Skeletal muscle tissue (tissue), 4 donors: ENCODE results near the gene USP34. TPM values are rescaled to one million over a fixed set of nuclear protein-coding genes. Genes with fewer than 3 reads are reported as not detected.

Experiments used
- H3K27ac ChIP-seq: one replicate; pipeline ENCODE4 v1.7.0; 2013; ENCODE audit warnings: mild to moderate bottlenecking, low read depth, low read length, inconsistent platforms
- H3K27me3 ChIP-seq, 3 donors: one replicate each; pipeline ENCODE4 v1.7.0; 2013; ENCODE audit warnings: low read length in 3 of 3; ENCODE audit not compliant: control insufficient read depth in 3 of 3, insufficient read depth in 3 of 3
- H3K36me3 ChIP-seq, 3 donors: one replicate each; pipeline ENCODE4 v1.7.0; 2013; ENCODE audit warnings: low read length in 3 of 3; ENCODE audit not compliant: control insufficient read depth in 3 of 3, insufficient read depth in 3 of 3
- H3K4me1 ChIP-seq, 3 donors: one replicate each; pipeline ENCODE4 v1.7.0; 2013; ENCODE audit warnings: low read length in 3 of 3, mild to moderate bottlenecking in 3 of 3; ENCODE audit not compliant: control insufficient read depth in 3 of 3, insufficient read depth in 3 of 3
- H3K4me3 ChIP-seq, 3 donors: one replicate each; pipeline ENCODE4 v1.7.0; 2013; ENCODE audit warnings: low read length in 3 of 3
- H3K9ac ChIP-seq, 3 donors: one replicate each; pipeline ENCODE4 v1.7.0; 2013; ENCODE audit warnings: low read length in 3 of 3, mild to moderate bottlenecking in 3 of 3, moderate library complexity in 2 of 3, low read depth in 1 of 3
- H3K9me3 ChIP-seq, 3 donors: one replicate each; pipeline ENCODE4 v1.7.0; 2013; ENCODE audit warnings: low read length in 3 of 3; ENCODE audit not compliant: control insufficient read depth in 3 of 3
- total RNA-seq: library from RNA; depleted of rRNA; stranded (reverse); fragments of >200 nt; gene quantifications from one replicate; pipeline ENCODE4 v1.2.3, GENCODE V29; 2014
- donor health status: Osteomylitis.

Gene USP34
- total RNA-seq, 1 donor from 2014 or later: 108 TPM

DNA sequence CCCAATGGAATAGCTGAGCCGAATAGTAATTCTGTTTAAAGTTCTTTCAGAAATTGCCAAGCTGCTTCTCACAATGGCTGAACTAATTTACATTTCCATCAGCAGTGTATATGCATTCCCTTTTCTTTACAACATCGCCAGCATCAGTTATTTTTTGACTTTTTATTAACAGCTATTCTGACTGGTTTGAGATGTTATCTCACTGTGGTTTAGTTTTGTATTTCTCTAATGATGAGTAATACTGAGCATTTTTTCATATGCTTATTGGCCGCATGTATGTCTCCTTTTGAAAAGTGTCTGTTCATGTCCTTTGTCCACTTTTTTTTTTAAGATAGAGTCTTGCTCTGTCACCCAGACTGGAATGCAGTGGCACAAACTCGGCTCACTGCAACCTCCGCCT lies 208.2 kb downstream of the USP34 start:
- Histone ChIP-seq H3K9me3 (no peaks in the 10 kb centered on the region), H3K9ac (no peak overlapping the region), H3K36me3 (peaks cover 5 to 32% (median 20%) of the 10 kb centered on the region in 3 donors), H3K4me1 (no peaks in the 10 kb centered on the region), H3K4me3 (no peak overlapping the region), H3K27ac (no peak overlapping the region), H3K27me3 (no peaks in the 10 kb centered on the region)

GRCh38 chr2:61257446-61257845 lies 213.4 kb downstream of the USP34 start:
- Histone ChIP-seq H3K9me3 (no peaks in the 10 kb centered on the region), H3K27me3 (no peaks in the 10 kb centered on the region), H3K9ac (no peak overlapping the region), H3K4me3 (no peak overlapping the region), H3K36me3 (peaks cover 8 to 34% (median 17%) of the 10 kb centered on the region in 3 donors), H3K27ac (no peak overlapping the region), H3K4me1 (no peaks in the 10 kb centered on the region)

DNA sequence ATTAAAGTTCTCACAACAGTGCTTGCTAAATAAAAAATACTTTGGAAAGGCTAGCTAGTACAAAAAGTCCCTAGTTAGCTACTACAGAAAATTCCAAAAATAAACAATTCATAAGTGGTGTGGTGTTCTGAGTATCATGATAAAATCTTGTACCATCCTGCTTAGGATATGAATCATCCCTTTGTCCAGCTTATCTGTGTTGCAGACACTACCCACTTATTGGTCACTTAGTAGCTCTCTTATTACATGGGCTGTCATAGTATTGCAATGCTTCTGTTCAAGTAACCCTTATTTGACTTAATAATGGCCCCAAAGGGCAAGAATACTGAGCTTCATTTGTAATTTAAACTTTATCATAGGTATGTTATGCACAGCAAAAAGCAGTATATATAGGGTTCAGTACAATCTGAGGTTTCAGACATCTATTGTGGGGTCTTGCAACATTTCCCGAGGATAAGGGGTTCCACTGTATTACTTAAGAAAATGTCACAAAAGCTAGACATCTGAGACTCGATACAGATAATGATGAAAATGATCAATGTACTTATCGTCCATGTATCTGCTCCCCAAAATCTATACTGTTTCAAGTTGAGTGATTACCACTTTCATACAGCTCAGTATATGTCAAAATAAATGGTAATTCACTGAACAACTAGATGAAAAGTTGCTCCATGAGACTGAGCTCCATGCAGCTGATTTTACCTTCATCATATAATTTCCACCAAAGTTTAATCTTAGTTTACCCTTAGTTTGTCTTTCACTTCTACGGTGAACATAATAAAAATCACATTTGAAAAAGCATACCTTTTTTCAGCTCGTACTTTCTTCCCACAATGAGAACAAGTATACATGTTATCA lies 215.1 kb downstream of the USP34 start:
- Histone ChIP-seq H3K9me3 (no peaks in the 10 kb centered on the region), H3K36me3 (peaks cover 8 to 26% (median 13%) of the 10 kb centered on the region in 3 donors), H3K4me3 (no peak overlapping the region), H3K9ac (no peak overlapping the region), H3K4me1 (no peaks in the 10 kb centered on the region), H3K27ac (no peak overlapping the region), H3K27me3 (no peaks in the 10 kb centered on the region)

GRCh38 chr2:61254536-61254935 lies 216.4 kb downstream of the USP34 start:
- Histone ChIP-seq H3K9ac (no peak overlapping the region), H3K9me3 (no peaks in the 10 kb centered on the region), H3K36me3 (peaks cover 10 to 26% (median 15%) of the 10 kb centered on the region in 3 donors), H3K4me3 (no peak overlapping the region), H3K4me1 (no peaks in the 10 kb centered on the region), H3K27me3 (no peaks in the 10 kb centered on the region), H3K27ac (no peak overlapping the region)

- Histone ChIP-seq H3K9me3 (no peaks in the 10 kb centered on the region), H3K9ac (no peak overlapping the region), H3K27me3 (no peaks in the 10 kb centered on the region), H3K36me3 (peaks cover 11 to 25% (median 15%) of the 10 kb centered on the region in 3 donors), H3K4me3 (no peak overlapping the region), H3K4me1 (no peaks in the 10 kb centered on the region), H3K27ac (no peak overlapping the region)
Measured at GRCh38 chr2:61253136-61253535, 217.8 kb downstream of the USP34 start.

GRCh38 chr2:61252031-61252430 lies 218.9 kb downstream of the USP34 start:
- Histone ChIP-seq H3K27ac (no peak overlapping the region), H3K27me3 (no peaks in the 10 kb centered on the region), H3K9me3 (no peaks in the 10 kb centered on the region), H3K9ac (no peak overlapping the region), H3K4me1 (no peaks in the 10 kb centered on the region), H3K36me3 (peaks cover 16 to 29% (median 26%) of the 10 kb centered on the region in 3 donors), H3K4me3 (no peak overlapping the region)

DNA sequence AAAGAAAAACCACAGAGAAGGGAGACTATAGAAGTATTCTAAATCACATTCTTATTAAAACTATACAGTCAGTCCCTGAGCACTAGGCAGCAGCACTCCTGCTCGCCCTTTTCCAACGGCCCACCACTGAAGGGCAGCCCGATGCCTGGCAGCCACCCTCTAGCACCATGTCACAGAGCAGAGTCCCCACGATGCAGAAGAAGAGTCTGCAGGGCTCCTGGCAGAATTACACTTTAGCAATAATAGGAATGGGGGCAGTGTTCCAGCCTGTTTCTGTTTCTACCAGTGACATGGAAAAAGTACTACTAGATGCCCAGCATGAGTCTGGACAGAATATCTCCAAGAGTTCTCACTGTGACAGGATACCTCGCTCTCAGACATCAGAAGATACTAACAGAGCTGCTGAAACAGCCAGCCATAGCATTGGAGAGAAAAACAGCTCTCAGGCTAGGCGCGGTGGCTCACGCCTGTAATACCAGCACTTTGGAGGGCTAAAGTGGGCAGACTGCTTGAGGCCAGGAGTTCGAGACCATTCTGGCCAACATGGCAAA lies 221.3 kb downstream of the USP34 start:
- H3K9ac ChIP-seq: no peak overlapping the region
- H3K27me3 ChIP-seq: no peaks in the 10 kb centered on the region
- no peaks in the 10 kb centered on the region for H3K4me1 ChIP-seq
- H3K9me3 ChIP-seq: no peaks in the 10 kb centered on the region
- peaks cover 13 to 26% (median 23%) of the 10 kb centered on the region in 3 donors for H3K36me3 ChIP-seq
- H3K27ac ChIP-seq: no peak overlapping the region
- no peak overlapping the region for H3K4me3 ChIP-seq

DNA sequence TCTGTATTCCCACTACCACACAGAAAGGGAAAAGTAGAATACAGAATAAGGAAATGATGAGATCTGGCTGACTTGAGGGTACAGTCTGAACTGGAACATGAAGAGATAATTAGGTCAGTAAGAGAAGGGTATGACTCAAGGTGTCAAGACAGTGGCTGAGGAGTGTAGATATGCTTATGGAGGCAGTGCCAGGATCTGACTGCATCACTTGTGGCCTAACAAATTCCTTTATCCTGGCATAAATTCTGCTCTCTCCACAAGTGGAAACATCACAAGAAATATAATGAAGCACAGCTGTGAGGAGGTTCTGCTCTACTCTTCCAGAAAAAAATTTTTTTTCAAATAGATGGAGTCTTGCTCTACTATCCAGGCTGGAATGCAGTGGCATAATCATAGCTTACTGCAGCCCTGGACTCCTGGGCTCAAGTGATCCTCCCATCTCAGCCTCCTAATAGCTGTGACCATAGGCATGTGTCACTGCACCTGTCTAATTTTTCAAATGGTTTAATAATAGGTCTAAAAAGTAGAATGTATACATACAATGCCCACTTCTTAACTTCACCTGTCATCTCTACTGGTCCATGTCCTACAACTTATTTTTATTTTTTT lies 223.6 kb downstream of the USP34 start:
- no peak overlapping the region for H3K27ac ChIP-seq
- no peak overlapping the region for H3K9ac ChIP-seq
- H3K4me3 ChIP-seq: no peak overlapping the region
- H3K27me3 ChIP-seq: no peaks in the 10 kb centered on the region
- no peaks in the 10 kb centered on the region for H3K9me3 ChIP-seq
- peaks cover 20 to 38% (median 29%) of the 10 kb centered on the region in 3 donors for H3K36me3 ChIP-seq
- H3K4me1 ChIP-seq: no peaks in the 10 kb centered on the region

DNA sequence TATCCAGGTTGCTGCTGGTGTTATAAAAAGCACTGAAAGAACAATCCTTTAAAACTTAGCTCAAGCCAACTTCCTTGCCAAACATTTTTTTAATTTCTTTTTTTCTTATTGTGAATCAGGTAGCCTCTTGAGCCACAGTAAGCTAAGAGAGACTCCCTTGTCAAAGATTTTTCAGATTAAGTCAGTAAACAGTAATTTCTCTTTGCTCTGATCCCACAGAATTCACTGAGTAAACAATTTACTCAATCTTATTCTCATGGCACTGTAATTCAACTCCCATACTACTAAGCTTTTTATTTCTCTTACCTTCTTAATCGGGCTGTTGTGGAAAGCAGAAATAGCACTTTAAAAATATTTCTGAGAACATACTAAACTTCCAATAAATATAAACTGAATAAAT lies 226.2 kb downstream of the USP34 start:
- no peaks in the 10 kb centered on the region for H3K9me3 ChIP-seq
- no peaks in the 10 kb centered on the region for H3K4me1 ChIP-seq
- H3K27ac ChIP-seq: no peak overlapping the region
- no peak overlapping the region for H3K9ac ChIP-seq
- no peaks in the 10 kb centered on the region for H3K27me3 ChIP-seq
- H3K4me3 ChIP-seq: no peak overlapping the region
- peaks cover 29 to 51% (median 42%) of the 10 kb centered on the region in 3 donors for H3K36me3 ChIP-seq

DNA sequence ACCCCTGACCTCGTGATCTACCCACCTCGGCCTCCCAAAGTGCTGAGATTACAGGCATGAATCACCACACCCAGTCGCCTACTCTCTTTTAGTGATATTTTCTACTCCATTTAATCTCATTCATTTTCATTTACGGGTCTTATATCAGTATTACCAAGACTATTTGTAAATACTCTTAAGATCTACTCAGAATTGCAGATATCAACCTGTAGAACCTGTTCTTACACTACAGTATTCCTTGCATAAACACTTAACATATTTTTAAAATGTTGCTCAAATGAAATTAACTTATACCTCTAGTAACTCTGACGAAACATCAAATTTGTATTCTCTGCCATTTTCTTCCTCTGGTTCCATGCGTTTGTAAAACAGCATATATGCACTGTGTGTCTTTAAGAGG lies 229.6 kb downstream of the USP34 start:
- Histone ChIP-seq H3K36me3 (peaks cover 19 to 36% (median 33%) of the 10 kb centered on the region in 3 donors), H3K27me3 (no peaks in the 10 kb centered on the region), H3K4me1 (no peaks in the 10 kb centered on the region)

More for the DNA sequence above, 229.6 kb downstream of the USP34 start:
- H3K27ac ChIP-seq: no peak overlapping the region
- no peak overlapping the region for H3K4me3 ChIP-seq
- H3K9ac ChIP-seq: no peak overlapping the region
- H3K9me3 ChIP-seq: no peaks in the 10 kb centered on the region
